ENCODE measurements around the gene TTC16.
"Not testable (repeated sequence)": the region's sequence is repeated elsewhere in the genome, so short reads cannot be mapped to it uniquely, and the experiment has no call there.

The TTC16 gene

DNA sequence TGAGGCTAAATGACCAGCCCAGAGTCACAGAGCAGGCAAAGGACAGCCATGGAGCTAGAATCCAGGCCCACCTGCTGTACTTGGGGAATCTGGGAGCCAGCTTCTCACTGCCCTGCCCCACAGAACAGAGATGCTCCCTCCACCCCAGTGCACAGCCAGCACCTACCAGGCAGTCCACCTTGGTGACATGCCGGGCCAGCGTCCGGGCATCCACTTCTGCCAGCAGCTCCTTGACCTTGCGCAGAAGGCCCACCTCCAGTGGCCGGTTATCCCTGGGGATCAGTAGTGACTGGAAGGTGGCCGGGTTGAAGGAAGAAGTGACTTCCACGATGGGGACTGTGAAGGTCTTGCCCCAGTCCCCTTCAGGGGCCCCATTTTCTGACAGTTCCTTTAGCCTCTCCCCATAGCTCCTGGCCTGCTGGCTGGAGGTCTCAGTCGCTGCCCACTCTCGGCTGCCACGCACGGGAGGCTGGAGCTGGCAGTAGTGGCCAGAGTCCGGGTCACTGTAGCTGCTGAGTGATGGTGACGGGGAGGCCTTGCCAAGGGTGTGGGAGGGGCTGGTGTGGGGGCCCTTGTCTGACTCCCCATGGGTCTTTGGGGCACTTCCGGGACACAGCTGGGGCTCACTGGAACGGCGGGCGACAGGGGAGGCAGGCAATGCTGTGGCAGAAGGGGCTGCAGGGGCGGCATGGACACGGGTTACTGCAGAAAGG is 28.7 kb downstream of the TTC16 start:
- no peak for DNase-seq

DNA sequence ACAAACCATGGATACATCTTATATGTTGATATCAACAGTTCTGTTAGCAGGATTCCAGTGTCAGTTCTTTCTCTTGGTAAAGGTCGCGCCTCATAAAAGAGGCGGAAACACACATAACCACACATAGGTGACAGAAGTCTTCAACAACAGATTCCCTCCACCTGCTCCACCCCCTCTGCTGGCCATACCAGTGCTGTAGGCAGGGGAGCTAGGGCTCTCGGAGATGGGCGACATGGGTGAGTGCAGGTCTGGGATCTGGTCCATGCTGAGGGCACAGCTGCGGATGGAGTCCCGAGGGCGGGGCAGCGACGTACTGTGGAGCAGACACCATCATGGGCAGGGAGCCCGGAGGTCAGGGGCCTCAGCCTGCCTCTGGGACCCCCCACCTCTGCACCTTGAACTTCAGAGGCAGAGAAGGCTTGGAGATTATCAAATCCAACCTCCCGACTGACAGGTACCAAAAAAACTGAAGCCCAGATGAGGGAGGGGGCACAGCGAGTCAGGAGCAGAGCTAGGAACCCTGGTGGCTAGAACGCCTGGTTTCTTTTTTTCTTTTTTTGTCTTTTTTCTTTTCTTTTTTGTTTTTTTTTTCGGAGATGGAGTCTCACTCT is 31.2 kb downstream of the TTC16 start:
- DNase-seq: no peak

DNA sequence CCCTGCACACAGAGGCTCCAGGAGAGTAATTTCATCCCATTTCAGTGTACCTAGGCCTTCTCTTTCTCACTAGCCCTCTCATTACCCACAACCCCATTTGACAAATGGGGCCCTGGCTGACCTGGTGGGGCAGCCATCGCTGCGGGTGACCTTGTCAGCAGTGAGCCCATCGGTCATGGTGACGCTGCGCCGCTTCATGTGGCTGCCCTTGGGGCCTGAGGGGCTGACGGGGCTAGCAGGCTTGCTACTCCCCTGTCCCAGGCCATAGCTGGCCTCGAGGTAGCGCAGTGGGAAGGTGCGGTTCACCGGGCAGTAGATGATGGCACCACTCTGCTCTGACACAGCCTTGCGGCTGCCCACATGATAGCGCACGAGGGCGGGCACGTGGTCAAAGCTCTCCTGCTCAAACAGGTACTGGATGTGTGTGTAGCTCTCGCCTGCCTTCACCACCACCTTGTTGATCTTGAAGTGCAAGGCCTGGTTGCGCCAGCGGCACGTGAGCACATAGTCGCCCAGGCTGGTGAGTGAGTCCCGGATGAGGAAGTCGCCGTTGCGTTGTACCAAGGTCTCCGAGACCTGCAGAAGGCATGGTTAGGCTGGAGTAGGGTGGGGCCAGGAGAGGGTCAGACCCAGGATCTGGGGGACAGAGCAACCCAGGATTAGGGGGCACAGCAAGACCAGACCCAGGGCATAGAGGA is 33.4 kb downstream of the TTC16 start:
- no peak for DNase-seq

DNA sequence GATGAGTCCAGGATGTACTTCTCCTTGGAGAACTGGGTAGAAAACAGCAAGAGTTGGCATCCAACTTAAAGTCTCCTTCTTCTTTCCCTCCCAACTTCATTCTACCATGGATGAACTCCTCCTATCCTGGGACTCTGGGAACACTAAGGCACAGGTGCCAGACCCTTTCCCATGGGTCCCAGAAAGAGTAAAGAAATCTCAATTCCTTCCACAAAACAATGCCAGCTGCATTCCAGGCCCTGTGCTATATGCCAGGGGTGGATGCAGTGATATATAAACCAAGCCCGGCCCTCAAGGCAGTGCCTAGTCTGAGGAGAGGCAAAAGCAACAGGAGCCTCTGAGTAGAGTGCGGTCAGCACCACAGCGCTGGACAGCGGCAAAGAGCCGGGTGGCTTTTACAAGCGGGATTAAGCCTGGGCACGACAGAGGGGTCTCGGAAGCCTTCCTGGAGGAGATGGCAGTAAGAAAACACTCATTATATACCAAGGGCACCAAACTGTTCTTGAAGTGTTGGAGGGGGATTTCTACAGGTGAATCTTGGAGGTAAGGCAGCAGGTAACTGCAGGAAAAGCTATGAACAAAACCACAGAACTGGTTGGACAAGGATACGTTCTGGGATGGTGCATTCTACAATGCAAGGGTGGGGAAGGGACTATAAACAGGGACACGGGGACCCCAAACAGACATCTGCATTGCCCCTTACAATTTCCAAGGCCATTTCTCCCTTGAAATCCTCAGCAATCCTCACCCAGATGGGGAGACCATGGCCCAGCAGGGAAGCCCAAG is 35.6 kb downstream of the TTC16 start:
- no peak for DNase-seq

DNA sequence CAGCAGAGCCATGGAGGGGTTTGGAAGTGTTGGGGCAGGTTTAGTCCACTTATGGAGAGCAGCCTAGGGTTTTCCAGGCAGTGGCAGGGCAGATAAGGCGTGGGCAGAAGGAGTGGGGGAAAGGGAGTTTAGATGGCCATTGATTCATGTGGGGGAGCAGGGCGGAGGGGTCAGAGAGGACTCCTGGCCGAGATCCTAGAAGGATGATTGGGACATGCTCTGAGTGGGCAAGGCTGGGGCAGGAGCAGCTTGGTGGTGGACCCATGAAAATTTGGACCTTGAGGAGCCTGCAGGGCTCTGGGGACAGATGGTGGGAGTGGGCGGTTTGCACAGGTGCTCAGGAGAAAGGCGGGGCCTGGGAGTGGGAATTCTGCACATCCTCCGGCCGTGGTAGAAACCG is 37.3 kb downstream of the TTC16 start:
- DNase-seq: no peak

DNA sequence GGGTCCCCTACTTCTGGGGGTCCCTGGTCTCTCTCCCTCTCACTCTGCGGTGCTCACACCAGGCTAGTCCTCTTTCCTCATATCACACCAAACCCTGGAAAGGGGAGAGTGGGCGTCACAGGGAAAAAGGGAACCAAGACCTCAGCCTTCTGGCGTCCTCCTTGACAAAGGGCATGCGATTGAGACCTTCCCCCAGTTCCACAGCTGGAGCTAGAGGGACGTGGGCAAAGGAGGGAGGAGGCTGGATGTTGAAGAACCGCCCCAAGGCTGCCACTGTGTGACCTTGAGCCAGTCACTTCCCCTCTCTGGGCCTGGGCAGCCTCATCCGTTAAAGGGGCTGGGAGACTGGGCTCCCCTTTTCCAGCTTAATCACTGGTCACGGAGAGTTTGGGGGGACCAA is 37.7 kb downstream of the TTC16 start:
- DNase-seq: no peak

DNA sequence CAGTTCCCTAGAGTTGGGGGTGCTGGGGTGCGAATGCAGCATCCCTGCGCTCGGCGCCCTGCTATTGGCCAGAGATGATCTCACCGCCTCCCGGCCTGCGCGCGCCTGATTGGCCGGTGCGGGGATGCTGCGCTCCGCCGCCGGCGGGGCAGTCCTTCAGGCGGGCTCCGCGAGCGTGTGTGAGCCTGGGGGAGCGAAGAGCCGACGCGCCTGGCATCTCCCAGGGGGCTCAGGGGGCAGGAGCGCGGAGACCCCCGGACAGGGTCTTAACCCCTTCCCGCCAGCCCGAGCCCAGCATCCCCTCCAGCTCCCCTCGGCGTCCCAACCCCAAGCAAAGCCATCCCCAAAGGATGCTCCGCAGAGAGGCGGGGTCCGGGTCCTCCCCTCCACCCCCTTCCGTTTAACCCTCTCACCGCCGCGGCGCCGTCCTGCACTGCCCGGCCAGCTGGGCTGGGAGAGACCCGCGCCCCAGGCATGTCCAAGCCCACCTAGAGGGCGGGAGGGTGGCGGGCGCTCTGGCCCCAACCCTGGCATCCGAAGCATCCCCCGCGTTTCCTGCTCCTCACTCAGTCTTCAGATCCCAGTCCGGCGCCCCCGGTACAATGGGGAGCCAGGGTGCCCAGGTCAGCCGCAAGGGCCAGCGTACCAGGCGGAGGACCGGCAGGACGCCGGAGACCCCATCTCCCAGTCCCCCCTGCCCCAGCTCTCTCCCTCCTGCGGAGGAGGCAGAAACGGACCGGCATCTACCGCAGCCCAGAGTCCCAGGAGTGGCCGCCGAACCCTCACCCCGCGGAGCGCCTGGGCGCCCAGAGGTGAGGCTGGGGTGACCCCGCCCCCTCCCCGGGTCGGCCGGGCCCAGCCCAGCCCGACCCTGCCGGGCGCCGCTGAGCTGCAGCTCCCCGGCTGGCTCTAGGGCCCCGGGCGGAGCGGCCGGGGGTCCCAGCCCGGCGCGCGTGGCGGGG is 38.5 kb downstream of the TTC16 start:
- peak; percentile 33 to 68 for DNase-seq

DNA sequence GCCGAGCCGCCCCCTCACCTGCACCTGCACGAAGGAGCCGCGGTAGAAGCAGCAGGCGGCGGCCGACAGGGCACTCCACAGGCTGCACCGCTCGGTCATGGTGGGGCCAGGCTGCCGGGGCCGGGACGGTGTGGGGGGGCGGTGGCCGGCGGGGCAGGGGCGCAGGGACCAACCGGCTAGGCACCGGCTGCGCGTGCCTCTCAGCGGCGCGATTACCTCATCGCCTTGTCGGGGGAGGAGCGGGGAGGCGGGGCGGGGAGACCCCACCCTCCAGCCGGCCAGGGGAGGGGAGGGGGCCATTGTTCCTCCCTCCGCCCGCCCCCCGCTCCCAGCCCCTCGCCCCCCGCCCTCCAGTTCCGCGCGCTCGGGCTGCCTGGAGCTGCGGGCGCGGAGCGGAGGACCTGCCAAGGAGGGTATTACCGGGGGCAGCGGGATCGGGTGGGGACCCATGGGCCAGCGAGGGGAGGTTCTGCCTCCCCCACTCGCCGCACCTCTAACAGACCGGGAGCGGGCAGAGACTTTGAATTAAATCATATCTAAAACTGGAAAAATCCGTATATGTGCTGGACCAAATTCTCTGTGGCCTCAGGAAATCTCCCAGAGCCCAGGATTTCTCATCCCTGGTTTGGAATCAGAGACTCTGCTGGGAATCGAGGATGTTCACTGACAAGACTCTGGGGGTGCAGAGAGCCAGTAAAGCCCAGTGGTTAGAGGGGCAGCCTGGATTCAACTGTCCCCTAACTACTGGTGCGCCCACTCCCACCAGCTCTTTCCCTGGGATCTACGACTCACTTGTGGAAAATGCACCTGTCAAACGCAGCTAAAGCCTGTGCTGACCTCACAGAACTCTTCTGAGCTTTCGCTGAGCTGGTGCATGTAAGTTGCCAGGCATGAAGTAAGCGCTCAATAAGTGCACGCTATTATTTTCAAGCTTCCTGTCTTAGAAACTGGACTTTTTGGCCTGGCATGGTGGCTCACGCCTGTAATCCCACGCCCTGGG is 39.5 kb downstream of the TTC16 start:
- DNase-seq: peak; percentile 32 to 66

DNA sequence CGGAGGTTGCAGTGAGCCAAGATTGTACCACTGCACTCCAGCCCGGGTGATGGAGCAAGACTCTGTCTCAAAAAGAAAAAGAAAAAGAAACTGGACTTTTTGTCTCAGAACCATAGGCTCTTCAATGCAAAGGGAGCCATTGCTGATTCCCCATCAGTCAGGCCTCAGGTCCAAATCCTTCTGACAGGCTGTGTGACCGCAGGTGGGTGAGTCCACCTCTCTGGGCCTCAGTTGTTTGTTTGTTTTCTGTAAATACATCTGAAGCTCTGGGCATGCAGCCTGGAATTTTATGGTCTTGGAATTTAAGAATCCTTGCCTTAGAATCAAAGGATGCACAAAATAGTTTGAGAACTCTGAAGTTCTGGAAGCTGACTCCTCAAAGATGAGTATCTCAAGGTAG is 40.4 kb downstream of the TTC16 start:
- DNase-seq: no peak

DNA sequence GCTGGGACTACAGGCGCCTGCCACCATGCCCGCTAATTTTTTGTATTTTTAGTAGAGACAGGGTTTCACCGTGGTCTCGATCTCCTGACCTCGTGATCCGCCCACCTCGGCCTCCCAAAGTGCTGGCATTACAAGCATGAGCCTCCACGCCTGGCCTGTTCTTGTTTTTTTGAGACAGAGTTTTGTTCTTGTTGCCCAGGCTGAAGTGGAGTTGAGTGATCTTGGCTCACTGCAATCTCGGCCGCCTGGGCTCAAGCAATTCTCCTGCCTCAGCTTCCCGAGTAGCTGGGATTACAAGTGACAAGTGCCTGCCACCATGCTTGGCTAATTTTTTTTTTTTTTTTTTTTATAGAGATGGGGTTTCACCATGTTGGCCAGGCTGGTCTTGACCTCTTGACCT is 40.9 kb downstream of the TTC16 start:
- not testable (repeated sequence) for DNase-seq

DNA sequence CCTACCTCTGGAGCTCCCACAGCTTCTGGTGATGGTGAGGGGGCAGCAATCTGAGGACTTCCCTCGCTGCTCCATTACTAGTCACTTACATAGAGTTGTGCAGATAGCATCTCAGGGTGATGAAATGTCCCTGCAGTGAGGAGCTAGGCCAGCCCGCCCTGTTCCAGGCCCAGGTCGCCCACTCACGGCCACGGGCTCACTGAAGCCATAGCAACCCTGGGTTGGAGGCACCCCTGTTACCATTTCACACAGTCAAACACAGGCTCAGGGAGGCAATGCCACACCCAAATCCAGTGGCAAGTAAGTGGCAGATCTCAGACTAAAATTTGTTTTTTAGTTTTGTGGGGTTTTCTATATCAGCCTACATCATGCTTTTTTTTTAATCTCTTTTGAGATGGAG is 43.0 kb downstream of the TTC16 start:
- no peak for DNase-seq

DNA sequence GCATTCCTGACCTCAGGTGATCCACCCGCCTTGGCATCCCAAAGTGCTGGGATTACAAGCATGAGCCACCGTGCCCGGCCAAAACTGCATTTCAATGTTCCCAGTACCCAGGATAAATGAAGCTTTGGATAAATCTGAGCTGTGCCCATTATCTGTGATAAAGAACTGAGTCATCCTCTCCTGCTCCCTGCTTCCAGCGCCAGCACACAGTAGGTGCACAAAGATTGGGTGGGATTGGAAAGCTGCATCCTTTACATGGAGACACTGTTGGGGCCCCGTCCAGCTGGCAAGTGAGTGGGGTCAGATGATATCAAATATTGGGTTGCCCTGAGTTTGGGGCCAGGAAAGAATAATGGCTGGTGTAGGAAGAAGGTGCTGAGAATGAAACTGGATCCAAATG is 45.2 kb downstream of the TTC16 start:
- DNase-seq: no peak

DNA sequence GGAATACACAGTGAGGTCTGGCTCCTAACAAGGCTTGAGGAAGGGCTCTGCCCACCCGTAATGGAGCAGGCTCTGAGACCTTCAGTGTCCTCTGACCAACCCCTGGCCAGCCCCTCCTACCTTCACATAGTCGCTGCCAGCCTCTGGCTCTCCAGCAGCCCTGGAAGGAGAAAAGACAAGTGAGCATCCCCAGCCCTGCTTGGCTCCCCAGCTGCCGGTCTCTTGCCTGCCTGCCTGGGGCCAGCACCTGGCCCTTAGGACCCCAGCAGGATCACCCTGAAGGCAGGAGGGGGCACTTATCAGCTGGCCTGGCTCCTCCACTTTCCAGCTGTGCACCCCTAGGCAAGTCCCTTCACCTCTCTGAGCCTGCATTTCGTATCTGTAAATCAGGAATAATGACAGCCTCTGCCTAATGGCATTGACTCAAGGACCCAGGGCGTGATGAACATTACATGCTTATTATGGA is 45.6 kb downstream of the TTC16 start:
- DNase-seq: no peak

DNA sequence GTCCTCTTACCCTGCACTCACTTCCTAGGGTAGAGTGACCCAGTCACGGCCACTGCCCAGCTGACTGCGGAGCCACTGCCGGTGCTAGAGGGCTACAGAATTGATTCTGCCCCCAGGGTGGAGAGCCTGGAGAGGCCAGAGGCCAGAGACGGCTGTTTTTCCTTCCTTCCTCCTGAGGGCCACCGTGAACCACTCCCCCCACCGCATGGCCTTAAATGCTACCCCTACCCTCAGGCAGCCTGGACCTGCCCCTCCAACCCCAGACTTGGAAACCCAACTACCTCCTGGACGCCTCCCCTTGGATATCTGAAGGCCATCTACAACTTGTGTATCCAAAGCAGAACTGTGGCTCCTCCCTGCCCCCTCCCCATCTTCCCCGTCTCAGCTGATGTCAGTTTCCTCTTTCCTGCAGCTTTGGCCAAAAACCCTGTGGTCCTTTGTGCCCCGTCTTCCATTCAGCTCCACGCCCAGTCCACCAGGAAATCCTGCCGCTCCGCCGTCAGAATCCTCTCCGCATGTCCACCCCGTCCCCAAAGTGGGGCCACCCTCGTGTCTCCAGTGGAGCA is 46.3 kb downstream of the TTC16 start:
- DNase-seq: no peak

DNA sequence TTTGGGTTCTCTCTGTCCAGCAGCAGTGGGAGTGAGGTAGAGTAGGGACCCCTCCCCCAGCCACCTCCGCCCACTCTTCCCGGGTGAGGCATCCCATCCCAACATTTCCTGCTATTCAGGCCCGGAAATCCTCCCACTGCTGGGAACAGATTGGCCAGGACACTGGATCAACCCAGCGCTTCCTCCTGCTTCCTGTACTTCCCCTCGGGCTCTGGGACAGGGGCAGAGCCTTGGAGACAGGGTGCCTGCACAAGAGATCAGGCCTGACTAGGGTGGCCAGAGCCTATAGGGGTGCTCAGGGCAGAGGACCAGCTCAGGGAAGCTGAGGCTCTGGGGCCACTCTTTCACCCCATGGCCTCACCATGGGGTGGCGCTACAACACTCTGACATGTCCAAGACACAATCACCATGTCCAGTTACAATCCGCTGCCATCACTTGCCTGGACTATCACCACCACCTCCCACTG is 48.1 kb downstream of the TTC16 start:
- no peak for DNase-seq

DNA sequence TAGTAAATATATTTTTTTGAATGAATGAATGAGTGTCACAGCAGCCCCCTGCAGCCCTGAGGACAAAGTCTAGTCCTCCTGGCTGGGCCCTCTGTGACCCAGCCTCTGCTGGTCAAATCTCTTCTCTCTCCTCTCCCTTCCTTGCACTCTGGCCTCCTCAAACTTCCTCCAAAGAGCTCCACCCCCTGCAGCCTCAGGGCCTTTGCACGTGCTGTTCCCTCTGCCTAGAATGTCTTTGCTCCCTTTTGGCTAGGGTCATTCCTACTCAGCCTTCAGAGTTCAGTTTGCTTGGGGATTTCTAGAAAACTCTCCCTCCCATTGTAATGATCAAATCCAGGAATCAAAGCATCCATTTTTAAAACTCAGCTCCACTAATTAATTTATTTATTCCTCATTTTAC is 49.5 kb downstream of the TTC16 start:
- DNase-seq: no peak

DNA sequence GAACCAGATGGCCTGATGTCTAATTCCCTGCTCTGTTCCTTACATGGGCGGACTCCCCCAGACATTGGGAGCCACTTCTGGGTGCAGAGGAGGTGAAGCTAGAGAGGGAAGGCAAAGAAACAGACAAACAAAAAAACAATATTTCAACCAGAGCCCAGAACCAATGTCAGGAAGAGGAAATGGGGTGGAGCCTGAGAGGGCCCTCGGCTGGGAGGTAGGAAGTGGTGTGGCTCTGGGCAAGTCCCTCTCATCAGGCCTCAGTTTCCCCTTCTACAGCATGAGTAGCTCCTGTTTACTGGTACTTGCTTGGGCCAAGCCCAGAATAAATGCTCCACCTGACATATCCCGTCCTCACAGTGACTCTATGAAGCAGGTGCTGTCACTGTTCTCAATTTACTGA is 51.5 kb downstream of the TTC16 start:
- DNase-seq: peak in 1 of 2 experiments; percentile 50

DNA sequence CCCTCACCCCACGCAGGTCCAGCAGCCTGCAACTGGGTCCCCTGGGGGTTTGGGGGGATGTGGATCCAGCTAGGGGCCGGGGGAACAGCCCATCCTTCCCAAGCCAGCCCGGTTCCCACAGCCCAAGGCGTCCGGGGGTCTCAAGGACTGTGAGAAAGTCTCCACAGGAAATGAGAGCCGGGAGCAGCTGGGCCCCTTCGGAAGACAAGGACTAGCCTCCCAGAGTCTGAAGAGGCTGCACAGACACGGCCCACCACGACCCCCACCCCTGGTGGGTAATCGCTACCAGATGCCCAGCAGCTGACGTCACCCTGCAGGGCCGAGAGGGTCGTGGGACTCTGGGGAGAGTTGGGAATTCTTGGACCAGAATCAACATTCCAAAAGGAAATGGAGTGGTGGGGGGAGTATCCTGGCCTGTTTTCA is 52.0 kb downstream of the TTC16 start:
- peak in 1 of 2 experiments; percentile 36 for DNase-seq

DNA sequence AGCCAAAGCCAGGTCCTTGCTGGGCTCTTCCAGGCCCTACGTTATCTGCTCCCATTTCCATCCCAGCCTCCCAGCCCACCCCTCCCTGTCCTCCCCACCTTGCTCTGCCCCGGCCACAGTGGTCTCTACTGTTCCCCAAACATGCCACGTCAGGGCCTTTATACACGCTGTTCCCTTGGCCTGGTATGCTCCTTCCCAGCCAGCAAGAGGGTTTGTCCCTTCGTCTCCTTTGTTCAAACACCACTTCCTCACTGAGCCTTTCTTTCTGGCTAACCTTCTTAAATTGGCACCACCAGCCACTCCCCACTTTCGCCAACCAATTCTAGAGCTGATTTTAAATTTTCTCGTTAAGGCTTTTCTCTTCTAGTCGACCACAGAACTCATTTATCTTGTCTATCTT is 52.8 kb downstream of the TTC16 start:
- no peak for DNase-seq

DNA sequence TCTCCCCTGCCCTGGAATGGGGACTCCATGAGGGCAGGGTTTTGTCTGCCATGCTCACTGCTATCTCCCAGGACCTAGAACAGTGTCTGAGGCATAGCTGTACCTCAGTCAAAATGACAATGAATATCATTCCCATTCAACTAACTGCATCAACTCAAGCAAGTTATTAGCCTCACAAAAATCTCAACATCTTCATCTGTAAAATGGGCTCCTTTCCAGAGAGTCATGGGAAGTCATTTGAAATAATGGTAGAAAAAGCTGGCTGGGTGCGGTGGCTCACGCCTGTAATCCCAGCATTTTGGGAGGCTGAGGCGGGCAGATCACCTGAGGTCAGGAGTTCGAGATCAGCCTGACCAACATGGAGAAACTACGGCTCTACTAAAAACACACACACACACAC is 53.2 kb downstream of the TTC16 start:
- DNase-seq: no peak
